Measurements from ENCODE around the gene LRTM2. TPM values are rescaled to one million over a fixed set of nuclear protein-coding genes. Genes with fewer than 3 reads are reported as not detected.

The LRTM2 gene
- total RNA-seq, 4 donors from 2014 or later: 0.26 TPM; not detected in 3

DNA sequence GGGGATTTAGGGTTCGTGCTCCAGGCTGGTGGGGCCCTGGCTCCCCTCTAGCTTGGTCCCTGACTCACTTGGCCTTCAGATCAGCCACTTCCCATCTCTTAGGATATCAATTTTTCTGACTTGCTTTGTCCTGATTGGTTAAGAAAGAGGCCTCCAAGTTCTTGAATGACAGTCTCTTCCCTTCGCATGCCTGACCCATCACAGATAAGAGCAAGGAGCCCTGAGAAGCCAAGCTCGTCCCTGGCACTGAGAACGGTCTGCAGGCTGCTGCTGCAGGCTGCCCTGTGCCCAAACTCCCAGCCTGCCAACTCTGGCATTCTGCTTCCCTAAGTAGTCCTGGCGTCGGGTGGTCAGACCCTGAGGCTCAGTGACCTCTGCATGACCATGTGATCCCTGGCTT, 794 bp upstream of the LRTM2 start:
- Histone ChIP-seq H3K36me3 (no peaks in the 10 kb centered on the region), H3K4me3 (no peak overlapping the region), H3K9me3 (no peaks in the 10 kb centered on the region), H3K27ac (no peak overlapping the region), H3K4me1 (no peaks in the 10 kb centered on the region), H3K27me3 (peaks cover 63% of the 10 kb centered on the region)
- DNase-seq (ENCODE audit: low spot score in 2 of 2): no peak
- WGBS: 32% methylated on average over 4 of the region's 6 CpGs
- TF ChIP-seq POLR2A (IDR thresholded peaks at IDR 0.05) (no peak), POLR2AphosphoS5 (IDR thresholded peaks at IDR 0.05) (no peak), EP300 (IDR thresholded peaks at IDR 0.05) (no peak)
- TF ChIP-seq, protein P1, sequence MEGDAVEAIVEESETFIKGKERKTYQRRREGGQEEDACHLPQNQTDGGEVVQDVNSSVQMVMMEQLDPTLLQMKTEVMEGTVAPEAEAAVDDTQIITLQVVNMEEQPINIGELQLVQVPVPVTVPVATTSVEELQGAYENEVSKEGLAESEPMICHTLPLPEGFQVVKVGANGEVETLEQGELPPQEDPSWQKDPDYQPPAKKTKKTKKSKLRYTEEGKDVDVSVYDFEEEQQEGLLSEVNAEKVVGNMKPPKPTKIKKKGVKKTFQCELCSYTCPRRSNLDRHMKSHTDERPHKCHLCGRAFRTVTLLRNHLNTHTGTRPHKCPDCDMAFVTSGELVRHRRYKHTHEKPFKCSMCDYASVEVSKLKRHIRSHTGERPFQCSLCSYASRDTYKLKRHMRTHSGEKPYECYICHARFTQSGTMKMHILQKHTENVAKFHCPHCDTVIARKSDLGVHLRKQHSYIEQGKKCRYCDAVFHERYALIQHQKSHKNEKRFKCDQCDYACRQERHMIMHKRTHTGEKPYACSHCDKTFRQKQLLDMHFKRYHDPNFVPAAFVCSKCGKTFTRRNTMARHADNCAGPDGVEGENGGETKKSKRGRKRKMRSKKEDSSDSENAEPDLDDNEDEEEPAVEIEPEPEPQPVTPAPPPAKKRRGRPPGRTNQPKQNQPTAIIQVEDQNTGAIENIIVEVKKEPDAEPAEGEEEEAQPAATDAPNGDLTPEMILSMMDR (IDR thresholded peaks at IDR 0.05): no peak

DNA sequence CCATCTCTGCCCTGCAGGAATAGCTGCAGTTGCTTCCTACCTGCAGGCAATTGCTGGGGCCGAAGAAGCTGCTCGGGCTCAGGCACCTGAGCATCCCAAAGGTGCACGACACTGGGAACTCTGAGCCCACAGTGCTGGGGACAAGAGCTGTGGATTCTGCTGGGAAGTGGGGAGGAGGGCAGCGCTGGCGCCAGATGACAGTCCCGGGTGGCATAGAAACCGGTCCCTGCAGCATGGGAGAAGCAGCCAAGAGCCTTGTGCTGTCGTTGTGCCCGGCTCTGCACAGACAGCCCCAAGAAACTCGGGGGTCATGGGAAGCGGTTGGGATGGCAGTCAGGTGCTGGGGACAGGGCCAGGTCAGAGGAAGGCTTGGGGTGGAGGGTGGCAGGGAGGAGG, 529 bp downstream of the LRTM2 start:
- WGBS: 66% methylated on average over 4 of the region's 11 CpGs
- H3K27me3 ChIP-seq: peaks cover 67% of the 10 kb centered on the region

DNA sequence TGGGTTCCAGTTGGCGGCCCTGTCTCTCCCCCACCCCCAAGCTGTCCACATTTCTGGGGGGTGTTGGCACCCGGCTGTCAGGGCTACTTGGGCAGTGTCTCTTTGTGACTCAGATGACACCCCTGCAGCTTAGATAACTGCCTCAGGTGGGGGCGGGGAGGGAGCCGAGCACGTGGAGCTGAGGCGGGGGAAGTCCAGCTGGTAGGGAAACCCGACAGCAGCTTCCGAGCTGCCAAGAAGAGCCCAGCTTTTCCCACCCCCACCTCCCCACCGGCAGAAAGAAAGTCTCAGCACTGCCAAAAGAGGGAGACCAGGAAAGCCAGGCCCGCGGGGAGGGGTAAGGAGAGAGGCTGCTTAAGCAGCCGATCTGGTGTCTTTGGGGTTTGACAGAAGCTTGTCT, 1.4 kb downstream of the LRTM2 start:
- 16% methylated on average over 11 of the region's 12 CpGs for WGBS
- H3K9me3 ChIP-seq: no peaks in the 10 kb centered on the region
- no peak overlapping the region for H3K4me3 ChIP-seq
- H3K36me3 ChIP-seq: no peaks in the 10 kb centered on the region
- peaks cover 76% of the 10 kb centered on the region for H3K27me3 ChIP-seq
- TF ChIP-seq EP300 (IDR thresholded peaks at IDR 0.05): no peak
- TF ChIP-seq, protein P1 (IDR thresholded peaks at IDR 0.05): no peak
- no peak for TF ChIP-seq POLR2A (IDR thresholded peaks at IDR 0.05)
- no peak for TF ChIP-seq POLR2AphosphoS5 (IDR thresholded peaks at IDR 0.05)
- no peak for DNase-seq (ENCODE audit: low spot score in 2 of 2)
- H3K4me1 ChIP-seq: no peaks in the 10 kb centered on the region
- H3K27ac ChIP-seq: no peak overlapping the region

More for the DNA sequence above, 529 bp downstream of the LRTM2 start:
- H3K4me1 ChIP-seq: no peaks in the 10 kb centered on the region
- H3K36me3 ChIP-seq: no peaks in the 10 kb centered on the region
- H3K4me3 ChIP-seq: no peak overlapping the region
- no peak for TF ChIP-seq POLR2A (IDR thresholded peaks at IDR 0.05)
- TF ChIP-seq POLR2AphosphoS5 (IDR thresholded peaks at IDR 0.05): no peak
- TF ChIP-seq, protein P1 (IDR thresholded peaks at IDR 0.05): no peak
- TF ChIP-seq EP300 (IDR thresholded peaks at IDR 0.05): no peak
- no peaks in the 10 kb centered on the region for H3K9me3 ChIP-seq
- no peak overlapping the region for H3K27ac ChIP-seq
- no peak for DNase-seq (ENCODE audit: low spot score in 2 of 2)

DNA sequence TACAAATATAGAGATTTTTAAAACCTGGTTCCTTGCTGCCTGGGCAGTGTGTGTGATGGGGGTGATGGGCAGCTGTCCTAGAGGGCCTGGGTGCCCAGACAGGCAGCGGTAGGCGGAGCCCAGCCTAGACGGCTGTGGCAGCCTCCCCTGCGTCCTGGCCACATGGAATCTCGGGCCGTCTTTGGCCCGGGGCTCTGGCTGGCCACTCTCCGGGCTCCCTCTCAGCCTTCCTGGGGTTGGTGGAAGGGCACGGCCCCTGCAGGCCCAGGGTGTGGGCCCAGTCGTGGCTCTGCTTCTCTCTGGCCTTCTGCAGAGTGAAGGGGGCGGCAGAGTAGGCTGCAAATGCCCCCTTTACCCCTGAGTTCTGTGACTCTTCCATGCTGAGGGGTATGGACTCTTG, 2.3 kb downstream of the LRTM2 start:
- H3K4me1 ChIP-seq: no peaks in the 10 kb centered on the region
- 57% methylated on average over 10 of the region's 11 CpGs for WGBS
- peaks cover 85% of the 10 kb centered on the region for H3K27me3 ChIP-seq
- H3K9me3 ChIP-seq: no peaks in the 10 kb centered on the region
- no peak for TF ChIP-seq POLR2A (IDR thresholded peaks at IDR 0.05)
- TF ChIP-seq, protein P1 (IDR thresholded peaks at IDR 0.05): no peak
- TF ChIP-seq EP300 (IDR thresholded peaks at IDR 0.05): no peak
- TF ChIP-seq POLR2AphosphoS5 (IDR thresholded peaks at IDR 0.05): no peak
- H3K36me3 ChIP-seq: no peaks in the 10 kb centered on the region
- no peak overlapping the region for H3K27ac ChIP-seq
- no peak for DNase-seq (ENCODE audit: low spot score in 2 of 2)
- H3K4me3 ChIP-seq: no peak overlapping the region

DNA sequence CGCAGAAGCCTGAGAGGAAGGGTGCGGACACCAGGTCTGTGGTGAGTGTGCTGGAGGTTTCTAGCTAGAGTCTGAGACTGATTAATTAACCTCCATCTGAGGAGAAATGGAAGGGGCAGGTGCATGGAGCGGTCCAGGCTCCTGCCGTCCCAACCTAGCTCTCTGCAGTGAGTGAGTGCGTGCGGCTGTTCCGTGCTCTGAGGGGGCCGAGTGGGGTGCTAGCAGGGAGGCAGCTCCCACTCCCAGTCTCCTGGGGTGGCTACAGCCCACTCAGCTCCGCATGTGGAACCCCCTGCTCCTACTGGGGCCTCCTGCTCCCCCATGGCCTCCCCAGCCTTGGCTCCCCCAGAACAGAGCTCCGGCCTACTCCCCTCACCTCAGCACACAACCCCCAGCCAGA, 2.9 kb downstream of the LRTM2 start:
- H3K4me1 ChIP-seq: no peaks in the 10 kb centered on the region
- peaks cover 90% of the 10 kb centered on the region for H3K27me3 ChIP-seq
- H3K27ac ChIP-seq: no peak overlapping the region
- no peak for DNase-seq (ENCODE audit: low spot score in 2 of 2)
- no peaks in the 10 kb centered on the region for H3K9me3 ChIP-seq
- no peak for TF ChIP-seq POLR2A (IDR thresholded peaks at IDR 0.05)
- no peak for TF ChIP-seq POLR2AphosphoS5 (IDR thresholded peaks at IDR 0.05)
- TF ChIP-seq, protein P1 (IDR thresholded peaks at IDR 0.05): no peak
- TF ChIP-seq EP300 (IDR thresholded peaks at IDR 0.05): no peak
- 93% methylated on average over 7 of the region's 10 CpGs for WGBS
- H3K4me3 ChIP-seq: no peak overlapping the region
- H3K36me3 ChIP-seq: no peaks in the 10 kb centered on the region
